ENCODE results near the gene CORIN.
A peak's percentile ranks its signal among the peaks of the same experiment; 100 is the strongest.

CORIN gene

GRCh38 chr4:47855350-47855749, 17.5 kb upstream of the CORIN start:
- H3K9ac ChIP-seq (ENCODE audit: low read depth, low read length) = no peak overlapping the region
- peaks cover 57% of the 10 kb centered on the region for H3K4me1 ChIP-seq (ENCODE audit: control insufficient read depth, insufficient read depth, low read length)
- peaks cover 24% of the 10 kb centered on the region for H3K36me3 ChIP-seq (ENCODE audit: insufficient read depth, low read length)
- H3K4me3 ChIP-seq (ENCODE audit: low read length) = no peak overlapping the region
- H3K27me3 ChIP-seq (ENCODE audit: control insufficient read depth, insufficient read depth, low read length) = no peaks in the 10 kb centered on the region
- H3K4me2 ChIP-seq (ENCODE audit: low read length) = no peak overlapping the region
- H3K9me3 ChIP-seq (replicated peaks; ENCODE audit: low read length) = no peaks in the 10 kb centered on the region

GRCh38 chr4:47852136-47852535, 14.3 kb upstream of the CORIN start:
- H3K9me3 ChIP-seq (replicated peaks; ENCODE audit: low read length) = no peaks in the 10 kb centered on the region
- H3K4me3 ChIP-seq (ENCODE audit: low read length) = peak overlapping the region; percentile 38
- peaks cover 66% of the 10 kb centered on the region for H3K4me1 ChIP-seq (ENCODE audit: control insufficient read depth, insufficient read depth, low read length)

GRCh38 chr4:47849466-47849865, 11.6 kb upstream of the CORIN start:
- H3K9me3 ChIP-seq (replicated peaks; ENCODE audit: low read length) = no peaks in the 10 kb centered on the region
- peaks cover 52% of the 10 kb centered on the region for H3K4me1 ChIP-seq (ENCODE audit: control insufficient read depth, insufficient read depth, low read length)
- H3K4me3 ChIP-seq (ENCODE audit: low read length) = no peak overlapping the region
- peaks cover 35% of the 10 kb centered on the region for H3K36me3 ChIP-seq (ENCODE audit: insufficient read depth, low read length)
- no peak overlapping the region for H3K4me2 ChIP-seq (ENCODE audit: low read length)
- peak overlapping the region; percentile 1 for H3K9ac ChIP-seq (ENCODE audit: low read depth, low read length)
- no peaks in the 10 kb centered on the region for H3K27me3 ChIP-seq (ENCODE audit: control insufficient read depth, insufficient read depth, low read length)

More at GRCh38 chr4:47852136-47852535, 14.3 kb upstream of the CORIN start:
- Histone ChIP-seq H3K27me3 (ENCODE audit: control insufficient read depth, insufficient read depth, low read length) (no peaks in the 10 kb centered on the region), H3K4me2 (ENCODE audit: low read length) (peak overlapping the region; percentile 66), H3K9ac (ENCODE audit: low read depth, low read length) (peak overlapping the region; percentile 80), H3K36me3 (ENCODE audit: insufficient read depth, low read length) (peaks cover 34% of the 10 kb centered on the region)

GRCh38 chr4:47848041-47848440, 10.2 kb upstream of the CORIN start:
- Histone ChIP-seq H3K27me3 (ENCODE audit: control insufficient read depth, insufficient read depth, low read length) (no peaks in the 10 kb centered on the region), H3K4me1 (ENCODE audit: control insufficient read depth, insufficient read depth, low read length) (peaks cover 47% of the 10 kb centered on the region), H3K9ac (ENCODE audit: low read depth, low read length) (no peak overlapping the region), H3K4me2 (ENCODE audit: low read length) (no peak overlapping the region), H3K36me3 (ENCODE audit: insufficient read depth, low read length) (peaks cover 38% of the 10 kb centered on the region), H3K9me3 (replicated peaks; ENCODE audit: low read length) (no peaks in the 10 kb centered on the region), H3K4me3 (ENCODE audit: low read length) (no peak overlapping the region)

GRCh38 chr4:47842985-47843384, 5.1 kb upstream of the CORIN start:
- Histone ChIP-seq H3K4me3 (ENCODE audit: low read length) (no peak overlapping the region), H3K4me2 (ENCODE audit: low read length) (no peak overlapping the region), H3K9me3 (replicated peaks; ENCODE audit: low read length) (no peaks in the 10 kb centered on the region), H3K27me3 (ENCODE audit: control insufficient read depth, insufficient read depth, low read length) (no peaks in the 10 kb centered on the region), H3K36me3 (ENCODE audit: insufficient read depth, low read length) (peaks cover 24% of the 10 kb centered on the region), H3K9ac (ENCODE audit: low read depth, low read length) (peak overlapping the region; percentile 31), H3K4me1 (ENCODE audit: control insufficient read depth, insufficient read depth, low read length) (peaks cover 41% of the 10 kb centered on the region)

- no peak overlapping the region for H3K4me2 ChIP-seq (ENCODE audit: low read length)
- H3K9ac ChIP-seq (ENCODE audit: low read depth, low read length) = no peak overlapping the region
- H3K9me3 ChIP-seq (replicated peaks; ENCODE audit: low read length) = no peaks in the 10 kb centered on the region
- no peak overlapping the region for H3K4me3 ChIP-seq (ENCODE audit: low read length)
- peaks cover 20% of the 10 kb centered on the region for H3K36me3 ChIP-seq (ENCODE audit: insufficient read depth, low read length)
- no peaks in the 10 kb centered on the region for H3K27me3 ChIP-seq (ENCODE audit: control insufficient read depth, insufficient read depth, low read length)
- peaks cover 50% of the 10 kb centered on the region for H3K4me1 ChIP-seq (ENCODE audit: control insufficient read depth, insufficient read depth, low read length)
These were observed 2.4 kb upstream of the CORIN start for GRCh38 chr4:47840291-47840690.

- H3K9ac ChIP-seq (ENCODE audit: low read depth, low read length) = no peak overlapping the region
- H3K36me3 ChIP-seq (ENCODE audit: insufficient read depth, low read length) = peaks cover 17% of the 10 kb centered on the region
These were observed 1.4 kb upstream of the CORIN start for GRCh38 chr4:47839259-47839658.

GRCh38 chr4:47838445-47838844, 578 bp upstream of the CORIN start:
- no peaks in the 10 kb centered on the region for H3K9me3 ChIP-seq (replicated peaks; ENCODE audit: low read length)
- H3K27me3 ChIP-seq (ENCODE audit: control insufficient read depth, insufficient read depth, low read length) = no peaks in the 10 kb centered on the region
- peaks cover 8% of the 10 kb centered on the region for H3K36me3 ChIP-seq (ENCODE audit: insufficient read depth, low read length)
- peak overlapping the region; percentile 84 for H3K4me3 ChIP-seq (ENCODE audit: low read length)
- peaks cover 51% of the 10 kb centered on the region for H3K4me1 ChIP-seq (ENCODE audit: control insufficient read depth, insufficient read depth, low read length)
- peak overlapping the region; percentile 86 for H3K9ac ChIP-seq (ENCODE audit: low read depth, low read length)
- H3K4me2 ChIP-seq (ENCODE audit: low read length) = peak overlapping the region; percentile 95

More at GRCh38 chr4:47839259-47839658, 1.4 kb upstream of the CORIN start:
- Histone ChIP-seq H3K9me3 (replicated peaks; ENCODE audit: low read length) (no peaks in the 10 kb centered on the region), H3K4me1 (ENCODE audit: control insufficient read depth, insufficient read depth, low read length) (peaks cover 56% of the 10 kb centered on the region), H3K4me2 (ENCODE audit: low read length) (no peak overlapping the region), H3K4me3 (ENCODE audit: low read length) (no peak overlapping the region), H3K27me3 (ENCODE audit: control insufficient read depth, insufficient read depth, low read length) (no peaks in the 10 kb centered on the region)

- Histone ChIP-seq H3K4me3 (ENCODE audit: low read length) (peak overlapping the region; percentile 84), H3K4me2 (ENCODE audit: low read length) (peak overlapping the region; percentile 95), H3K9ac (ENCODE audit: low read depth, low read length) (peak overlapping the region; percentile 86), H3K9me3 (replicated peaks; ENCODE audit: low read length) (no peaks in the 10 kb centered on the region), H3K36me3 (ENCODE audit: insufficient read depth, low read length) (peaks cover 2% of the 10 kb centered on the region), H3K27me3 (ENCODE audit: control insufficient read depth, insufficient read depth, low read length) (no peaks in the 10 kb centered on the region), H3K4me1 (ENCODE audit: control insufficient read depth, insufficient read depth, low read length) (peaks cover 40% of the 10 kb centered on the region)
These were observed 566 bp downstream of the CORIN start for GRCh38 chr4:47837094-47837907.

GRCh38 chr4:47836641-47837093, 1.2 kb downstream of the CORIN start:
- Histone ChIP-seq H3K4me2 (ENCODE audit: low read length) (peak overlapping the region; percentile 95), H3K27me3 (ENCODE audit: control insufficient read depth, insufficient read depth, low read length) (no peaks in the 10 kb centered on the region), H3K9me3 (replicated peaks; ENCODE audit: low read length) (no peaks in the 10 kb centered on the region), H3K4me3 (ENCODE audit: low read length) (peak overlapping the region; percentile 84), H3K9ac (ENCODE audit: low read depth, low read length) (peak overlapping the region; percentile 86), H3K4me1 (ENCODE audit: control insufficient read depth, insufficient read depth, low read length) (peaks cover 40% of the 10 kb centered on the region), H3K36me3 (ENCODE audit: insufficient read depth, low read length) (no peaks in the 10 kb centered on the region)

GRCh38 chr4:47835494-47835893, 2.4 kb downstream of the CORIN start:
- Histone ChIP-seq H3K9me3 (replicated peaks; ENCODE audit: low read length) (no peaks in the 10 kb centered on the region), H3K27me3 (ENCODE audit: control insufficient read depth, insufficient read depth, low read length) (no peaks in the 10 kb centered on the region), H3K4me3 (ENCODE audit: low read length) (peak overlapping the region; percentile 84), H3K4me2 (ENCODE audit: low read length) (peak overlapping the region; percentile 95), H3K36me3 (ENCODE audit: insufficient read depth, low read length) (no peaks in the 10 kb centered on the region), H3K9ac (ENCODE audit: low read depth, low read length) (peak overlapping the region; percentile 86), H3K4me1 (ENCODE audit: control insufficient read depth, insufficient read depth, low read length) (peaks cover 35% of the 10 kb centered on the region)
